ENCODE data around the gene LCE7A.

GRCh38 chr1:152906023-152906565 lies 46.3 kb downstream of the LCE7A start:
- TF ChIP-seq SIN3A (IDR thresholded peaks at IDR 0.05; ENCODE audit: borderline replicate concordance, insufficient read depth, low read length), result no peak
- TF ChIP-seq POLR2AphosphoS5 (IDR thresholded peaks at IDR 0.05; ENCODE audit: low read depth, low read length), result no peak
- TF ChIP-seq, protein P1, sequence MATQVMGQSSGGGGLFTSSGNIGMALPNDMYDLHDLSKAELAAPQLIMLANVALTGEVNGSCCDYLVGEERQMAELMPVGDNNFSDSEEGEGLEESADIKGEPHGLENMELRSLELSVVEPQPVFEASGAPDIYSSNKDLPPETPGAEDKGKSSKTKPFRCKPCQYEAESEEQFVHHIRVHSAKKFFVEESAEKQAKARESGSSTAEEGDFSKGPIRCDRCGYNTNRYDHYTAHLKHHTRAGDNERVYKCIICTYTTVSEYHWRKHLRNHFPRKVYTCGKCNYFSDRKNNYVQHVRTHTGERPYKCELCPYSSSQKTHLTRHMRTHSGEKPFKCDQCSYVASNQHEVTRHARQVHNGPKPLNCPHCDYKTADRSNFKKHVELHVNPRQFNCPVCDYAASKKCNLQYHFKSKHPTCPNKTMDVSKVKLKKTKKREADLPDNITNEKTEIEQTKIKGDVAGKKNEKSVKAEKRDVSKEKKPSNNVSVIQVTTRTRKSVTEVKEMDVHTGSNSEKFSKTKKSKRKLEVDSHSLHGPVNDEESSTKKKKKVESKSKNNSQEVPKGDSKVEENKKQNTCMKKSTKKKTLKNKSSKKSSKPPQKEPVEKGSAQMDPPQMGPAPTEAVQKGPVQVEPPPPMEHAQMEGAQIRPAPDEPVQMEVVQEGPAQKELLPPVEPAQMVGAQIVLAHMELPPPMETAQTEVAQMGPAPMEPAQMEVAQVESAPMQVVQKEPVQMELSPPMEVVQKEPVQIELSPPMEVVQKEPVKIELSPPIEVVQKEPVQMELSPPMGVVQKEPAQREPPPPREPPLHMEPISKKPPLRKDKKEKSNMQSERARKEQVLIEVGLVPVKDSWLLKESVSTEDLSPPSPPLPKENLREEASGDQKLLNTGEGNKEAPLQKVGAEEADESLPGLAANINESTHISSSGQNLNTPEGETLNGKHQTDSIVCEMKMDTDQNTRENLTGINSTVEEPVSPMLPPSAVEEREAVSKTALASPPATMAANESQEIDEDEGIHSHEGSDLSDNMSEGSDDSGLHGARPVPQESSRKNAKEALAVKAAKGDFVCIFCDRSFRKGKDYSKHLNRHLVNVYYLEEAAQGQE (IDR thresholded peaks at IDR 0.05; ENCODE audit: insufficient read depth in 1 of 2, low read depth in 2 of 2, low read length in 2 of 2), result no peak
- no peak for TF ChIP-seq TAF1 (IDR thresholded peaks at IDR 0.05; ENCODE audit: borderline replicate concordance, insufficient read depth, low read length)
- TF ChIP-seq FOXP2 (optimal IDR thresholded peaks at IDR 0.05; ENCODE audit: borderline replicate concordance, extremely low read depth, extremely low read length, insufficient read depth), result no peak
